T-helper 1 cell treated with Interleukin-12 subunit alpha and Interleukin-12 subunit beta and Interleukin-4 antibody, amounts not matched to agents 30 ng/mL and 1 ng/mL, for 36 hours (primary cell): ENCODE data around the gene BNC2. TPM values are rescaled to one million over a fixed set of nuclear protein-coding genes. Genes with fewer than 3 reads are reported as not detected.

ENCODE experiments used
- intact Hi-C: fragments of 100-400 bp; cut with micrococcal nuclease; formaldehyde crosslinking; loops from one replicate; pipeline ENCODE4 v1.15.1; 2024
- total RNA-seq: library from RNA; stranded (reverse); gene quantifications from 2 replicates; pipeline ENCODE4 v1.2.3, GENCODE V29; 2022

Gene BNC2
- total RNA-seq, 1 donor from 2014 or later: not detected

DNA sequence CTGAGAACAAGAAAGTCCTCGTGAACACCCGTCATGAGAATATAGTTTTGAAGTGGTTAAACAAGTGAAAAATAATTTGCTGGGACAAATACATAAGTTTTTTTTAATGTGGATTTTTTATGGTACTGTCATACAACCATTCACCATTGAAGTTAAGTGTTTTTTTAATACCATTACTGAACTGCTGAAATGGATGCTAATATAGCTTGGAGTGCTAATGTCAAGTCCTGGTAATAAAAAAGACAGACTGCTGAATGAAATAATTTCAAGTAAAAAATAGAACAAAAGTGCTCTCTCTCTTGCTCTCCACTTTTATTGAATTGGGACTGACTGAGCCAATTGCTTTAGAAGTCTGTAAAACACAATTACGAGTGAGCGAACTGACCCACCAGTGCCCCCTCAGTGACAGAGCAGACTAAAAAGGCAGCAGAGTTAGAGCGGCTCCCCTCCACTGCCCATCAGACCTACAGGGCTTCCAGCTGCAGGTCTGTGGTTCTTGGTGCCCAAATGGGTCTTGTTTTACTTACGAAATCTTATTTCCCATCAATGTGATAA, 442.5 kb downstream of the BNC2 start:
- intact Hi-C loops: no loop called here

GRCh38 chr9:16426716-16427115, 443.8 kb downstream of the BNC2 start:
- intact Hi-C loops: no loop called here

GRCh38 chr9:16425562-16426231, 444.8 kb downstream of the BNC2 start:
- intact Hi-C loops: no loop called here

DNA sequence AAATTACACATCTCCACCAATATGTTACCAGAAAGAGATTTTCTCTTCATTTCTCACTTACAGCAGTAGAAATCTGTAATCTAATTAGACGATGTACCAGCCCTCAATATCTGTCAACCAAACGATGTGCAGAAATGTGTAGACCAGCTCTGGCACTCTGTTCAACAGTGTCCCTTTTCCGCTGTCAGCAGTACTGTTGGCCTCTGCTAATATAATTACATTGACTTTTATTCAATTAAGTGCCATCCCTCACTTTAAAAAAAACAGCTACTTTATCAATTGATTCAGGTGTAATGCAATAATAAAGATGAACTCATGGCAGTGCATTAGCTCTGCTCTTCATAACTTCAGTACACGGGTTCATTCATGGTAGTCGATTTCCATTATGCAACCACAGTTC, 448.4 kb downstream of the BNC2 start:
- intact Hi-C loops: no loop called here

GRCh38 chr9:16421532-16421931, 448.9 kb downstream of the BNC2 start:
- intact Hi-C loops: no loop called here

DNA sequence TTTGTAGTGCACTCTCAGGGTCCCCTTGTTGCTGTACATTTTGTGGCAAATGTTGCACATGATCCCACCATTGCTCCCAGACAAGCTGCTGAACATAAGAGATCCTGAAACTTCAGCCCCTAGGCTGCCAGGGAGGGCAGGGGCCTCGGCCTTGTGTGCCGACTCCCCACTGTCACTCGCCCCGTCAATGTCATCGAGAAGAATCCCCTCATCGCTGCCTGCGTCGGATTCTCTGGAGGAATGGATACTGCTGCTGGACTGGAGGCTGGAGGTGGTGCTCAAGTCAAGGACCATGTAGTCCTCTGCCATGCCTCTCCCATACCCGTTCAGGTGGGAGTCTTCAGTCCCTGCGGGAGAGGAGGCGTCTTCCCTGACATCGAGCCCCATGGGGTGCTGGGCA, 451.3 kb downstream of the BNC2 start:
- intact Hi-C loops: no loop called here

DNA sequence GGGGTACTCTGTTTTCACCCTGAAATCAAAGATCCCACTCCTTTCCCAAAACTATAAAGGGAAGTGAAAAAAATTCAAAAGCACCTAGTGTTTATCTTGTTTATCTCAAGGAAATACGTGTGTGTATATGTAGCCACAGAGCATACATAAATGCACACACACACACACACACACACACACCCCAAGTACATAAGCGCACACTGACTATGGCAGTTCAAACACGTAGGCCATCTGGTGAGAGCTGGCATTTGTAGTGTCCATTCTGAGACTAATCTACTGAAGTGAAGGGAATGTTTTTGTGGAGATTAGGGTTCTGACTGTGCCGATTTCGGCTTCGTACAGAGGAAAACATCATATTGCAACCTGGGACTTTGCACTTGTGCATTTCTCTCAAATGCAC, 451.7 kb downstream of the BNC2 start:
- intact Hi-C loops: no loop called here

GRCh38 chr9:16417749-16418148, 452.7 kb downstream of the BNC2 start:
- intact Hi-C loops: no loop called here

- intact Hi-C loops: no loop called here
These were observed 453.3 kb downstream of the BNC2 start for GRCh38 chr9:16417161-16417560.

GRCh38 chr9:16414451-16414850, 456.0 kb downstream of the BNC2 start:
- intact Hi-C loops: no loop called here

- intact Hi-C loops: no loop called here
These were observed 456.9 kb downstream of the BNC2 start for GRCh38 chr9:16413509-16414016.

GRCh38 chr9:16412740-16413139, 457.7 kb downstream of the BNC2 start:
- intact Hi-C loops: no loop called here

GRCh38 chr9:16411311-16411710, 459.2 kb downstream of the BNC2 start:
- intact Hi-C loops: no loop called here

GRCh38 chr9:16410601-16411280, 459.7 kb downstream of the BNC2 start:
- intact Hi-C loops: no loop called here

- intact Hi-C loops: no loop called here
These were observed 462.9 kb downstream of the BNC2 start for GRCh38 chr9:16407617-16408016.

DNA sequence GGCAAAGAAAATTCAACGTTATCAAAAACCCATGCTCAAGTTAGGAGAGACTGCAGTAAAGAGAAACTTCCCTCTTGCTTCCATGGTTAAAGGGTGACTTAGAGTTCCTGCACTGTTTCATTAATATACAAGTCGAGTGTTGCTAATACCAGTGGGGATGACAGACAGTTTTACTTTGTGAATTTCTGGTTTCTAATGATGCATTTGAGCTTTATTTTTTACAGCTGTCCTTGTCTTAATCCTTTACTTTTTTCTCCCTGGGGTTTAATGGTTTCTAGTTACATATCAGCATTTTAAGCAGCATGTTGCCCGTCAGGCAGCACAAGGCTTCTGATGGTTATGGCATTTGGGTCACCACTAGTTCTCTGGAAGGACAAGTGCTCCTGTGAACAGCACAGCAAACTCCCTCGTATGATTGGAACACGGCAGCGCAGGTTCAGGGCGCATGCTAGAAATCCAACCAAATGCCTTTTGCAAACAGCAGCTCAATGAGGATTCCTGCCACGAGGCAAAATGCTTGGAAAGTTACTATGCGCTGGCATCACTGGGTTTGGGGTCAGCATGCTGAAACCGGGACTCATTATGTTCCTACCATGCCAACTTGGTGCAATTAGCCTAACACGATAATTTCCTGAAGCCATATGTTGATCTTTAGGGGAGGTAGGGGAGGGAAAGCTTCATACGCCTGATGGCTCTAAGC, 463.8 kb downstream of the BNC2 start:
- intact Hi-C loops: no loop called here

DNA sequence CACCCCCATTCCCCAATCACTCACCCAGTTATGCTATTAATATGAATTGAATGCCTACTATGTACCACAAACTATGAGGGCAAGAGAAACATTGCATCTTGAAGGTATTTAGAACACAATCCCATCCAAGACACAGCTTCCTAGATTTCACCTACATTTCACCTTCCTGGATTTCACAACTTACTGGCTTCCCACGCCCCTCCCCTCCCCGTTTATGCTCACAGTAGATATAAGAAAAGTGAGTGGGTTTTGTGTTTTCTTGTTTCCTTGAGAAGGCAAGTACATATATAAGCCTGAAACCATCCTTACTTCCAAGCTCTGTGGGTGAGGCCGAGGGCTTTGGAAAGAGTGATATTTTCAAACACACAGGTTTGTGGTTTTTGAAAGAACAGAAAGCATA, 465.0 kb downstream of the BNC2 start:
- intact Hi-C loops: no loop called here

- intact Hi-C loops: no loop called here
These were observed 468.8 kb downstream of the BNC2 start for GRCh38 chr9:16401701-16402100.

DNA sequence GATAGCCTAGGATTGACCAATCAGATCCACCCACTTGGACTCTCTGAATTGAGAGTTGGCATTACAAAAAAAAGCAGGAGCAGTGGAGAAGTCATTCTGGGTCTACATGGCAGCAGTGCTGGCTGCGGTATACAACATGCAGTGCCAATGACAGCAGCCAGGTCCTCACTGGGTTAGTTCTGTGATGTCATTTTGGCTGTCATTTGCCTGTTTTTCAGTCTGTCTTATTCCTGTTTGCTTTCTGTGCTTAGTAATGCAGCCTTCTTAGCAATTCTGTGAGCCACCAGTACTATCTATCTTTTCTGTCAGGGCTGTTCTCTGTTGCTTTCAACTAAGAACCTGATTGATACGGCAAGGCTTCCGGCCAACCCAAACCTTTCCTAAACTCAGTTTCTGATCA, 471.8 kb downstream of the BNC2 start:
- intact Hi-C loops: no loop called here

- intact Hi-C loops: no loop called here
These were observed 474.1 kb downstream of the BNC2 start for GRCh38 chr9:16396389-16396788.

- intact Hi-C loops: no loop called here
These were observed 479.1 kb downstream of the BNC2 start for GRCh38 chr9:16391369-16391768.

DNA sequence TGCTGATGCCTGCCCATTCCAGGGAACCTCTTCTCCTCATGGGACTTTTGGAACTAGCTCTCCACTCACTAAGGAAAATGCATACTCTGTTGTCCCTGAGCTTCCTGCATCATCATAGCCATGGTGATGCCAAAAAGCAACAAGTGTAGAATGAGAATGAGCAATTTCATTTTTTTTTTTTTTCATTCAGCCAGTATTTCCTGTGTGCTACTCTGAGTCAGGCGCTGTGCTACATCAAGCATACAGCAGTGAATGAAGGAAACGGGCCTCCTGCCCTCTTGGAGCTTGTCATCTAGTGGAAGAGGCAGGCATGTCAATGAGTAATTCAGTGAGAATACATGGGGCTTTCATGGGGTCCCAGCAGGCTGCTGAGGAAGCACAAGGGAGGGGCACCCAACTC, 483.1 kb downstream of the BNC2 start:
- intact Hi-C loops: no loop called here
